Heart left ventricle (tissue), 13 donors: ENCODE data around the gene CDK6.

ENCODE experiments used
- CTCF ChIP-seq, 12 donors: fragments of 200-600 bp; sonication (generic) in 4 of 12; IDR thresholded peaks; one replicate each; pipeline versions ENCODE4 v1.5.0 to v1.8.0; 2018 to 2022; ENCODE audit warnings: antibody characterized with exemption in 12 of 12, mild to moderate bottlenecking in 5 of 12
- POLR2A ChIP-seq, 2 donors: fragments of 450-650 bp; IDR thresholded peaks; one replicate each; pipeline ENCODE4 v1.6.1; 2017; ENCODE audit warnings: antibody characterized with exemption in 2 of 2, mild to moderate bottlenecking in 2 of 2, moderate library complexity in 2 of 2
- donor health status: ischemic (EF 13 %, LVEDD 7.1; RV severe dilation, severe dysfunction).
- donor health status: DM: no; HTN: yes; CAD: no.
- donor health status: DM: no; HTN: no; CAD: no.
- donor health status: ischemic (EF 25% LVEDD 6.9; RV normal size, moderate dysfunction).
- donor health status: ischemic (EF 25% LVEDD 5.7; RV mildly dilated, moderate dysfunction).
- donor health status: ischemic (EF 35%, LVEDD 5.7; RV mildly dilated, moderate dysfunction).
- donor health status: nonischemic (EF 11% LVEDD 7.7; RV severe dilation, severe dysfunction).
- donor health status: DM: yes; HTN: yes; CAD: no.
- donor health status: PGD.
- donor health status: ischemic (EF 29% LVEDD 5.4; RV normal size, mild dysfunction).
- donor health status: nonischemic (EF 23%, LVEDD 6.1; RV moderate dilation, normal function).

DNA sequence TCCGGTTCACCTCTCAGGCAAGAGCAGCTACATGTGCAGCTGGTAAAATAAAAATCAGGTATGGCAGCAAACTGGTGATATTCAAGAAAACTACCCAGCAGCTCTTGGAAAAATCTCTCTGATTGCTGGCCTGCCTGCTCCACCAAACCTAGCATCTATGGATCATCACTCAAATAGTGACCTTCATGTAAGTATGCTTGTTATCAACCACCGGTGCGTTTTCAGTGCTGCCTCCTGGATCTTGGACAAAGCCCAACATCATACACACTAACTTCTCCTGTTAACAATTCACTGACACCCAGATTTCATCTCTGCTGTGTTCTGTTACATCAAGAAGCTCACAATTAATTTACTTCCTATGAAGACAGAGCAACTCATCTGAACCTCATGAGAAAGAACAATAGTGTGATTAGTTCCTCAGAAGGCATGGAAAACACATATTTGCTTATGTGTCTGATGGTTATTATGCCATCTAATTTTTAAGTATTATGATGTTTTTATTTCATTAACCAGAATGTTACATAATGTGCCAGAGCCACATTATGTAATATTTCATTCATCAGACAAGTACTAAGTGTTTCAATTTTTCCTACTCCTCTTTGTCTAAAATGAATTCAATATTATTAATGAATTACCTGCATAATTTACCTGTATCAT, 8.8 kb downstream of the CDK6 start:
- TF ChIP-seq CTCF (IDR thresholded peaks at IDR 0.05) (no peak), POLR2A (IDR thresholded peaks at IDR 0.05) (no peak)
